HepG2 (cell line): ENCODE data around the gene SOX13. TPM values are rescaled to one million over a fixed set of nuclear protein-coding genes. Genes with fewer than 3 reads are reported as not detected.

Experiments used
- GMEB2 ChIP-seq: IDR thresholded peaks from 2 replicates; pipeline ENCODE4 v1.6.1; 2016; ENCODE audit warnings: missing biosample characterization, missing genetic modification reagents, low read depth
- MTF2 ChIP-seq: sonication (generic); formaldehyde crosslinking; IDR thresholded peaks from 2 replicates; pipeline ENCODE4 v1.5.0; 2020; ENCODE audit warnings: missing genetic modification reagents, borderline replicate concordance
- NAIF1 ChIP-seq: sonication (generic); formaldehyde crosslinking; IDR thresholded peaks from 2 replicates; pipeline ENCODE4 v1.5.0; 2020; ENCODE audit warnings: mild to moderate bottlenecking, missing genetic modification reagents, borderline replicate concordance
- NR2C2 ChIP-seq: sonication (generic); formaldehyde crosslinking; IDR thresholded peaks from 2 replicates; pipeline ENCODE4 v1.4.0; 2020; ENCODE audit warnings: missing genetic modification reagents, mild to moderate bottlenecking, moderate library complexity, borderline replicate concordance
- NR2F1 ChIP-seq, 2 experiments: fragments of 450-650 bp in 1 of 2; formaldehyde crosslinking in 1 of 2; IDR thresholded peaks; 2 replicates each; pipeline versions ENCODE4 v1.5.0 to v1.6.1; 2016 to 2020; ENCODE audit warnings: mild to moderate bottlenecking in 1 of 2, missing compliant biosample characterization in 1 of 2, missing genetic modification reagents in 1 of 2, moderate library complexity in 1 of 2
- RFXANK ChIP-seq: IDR thresholded peaks from 2 replicates; pipeline ENCODE4 v1.6.1; 2016
- SYNCRIP ChIP-seq: fragments of 200-400 bp; formaldehyde crosslinking; IDR thresholded peaks from 2 replicates; pipeline ENCODE4 v1.6.1; 2018; ENCODE audit warnings: mild to moderate bottlenecking, low read depth, low read length; ENCODE audit not compliant: insufficient read depth
- TCF7L2 ChIP-seq: IDR thresholded peaks from 2 replicates; pipeline ENCODE4 v1.6.1; 2011; ENCODE audit warnings: mild to moderate bottlenecking, low read depth, low read length, moderate library complexity
- ZBTB20 ChIP-seq: sonication (generic); formaldehyde crosslinking; IDR thresholded peaks from 2 replicates; pipeline ENCODE4 v1.8.1; 2023; ENCODE audit warnings: missing genetic modification reagents, low read depth, mild to moderate bottlenecking, borderline replicate concordance
- ZNF224 ChIP-seq: sonication (generic); formaldehyde crosslinking; IDR thresholded peaks from 2 replicates; pipeline ENCODE4 v1.5.0; 2020; ENCODE audit warnings: mild to moderate bottlenecking, missing genetic modification reagents
- ZNF235 ChIP-seq: sonication (generic); formaldehyde crosslinking; IDR thresholded peaks from 2 replicates; pipeline ENCODE4 v1.8.1; 2023; ENCODE audit warnings: mild to moderate bottlenecking, missing genetic modification reagents, borderline replicate concordance
- ZNF256 ChIP-seq: sonication (generic); formaldehyde crosslinking; conservative IDR thresholded peaks from 2 replicates; pipeline ENCODE4 v1.4.0; 2020; ENCODE audit warnings: missing genetic modification reagents
- ZNF432 ChIP-seq: sonication (generic); formaldehyde crosslinking; IDR thresholded peaks from 2 replicates; pipeline ENCODE4 v1.5.0; 2020; ENCODE audit warnings: missing genetic modification reagents, mild to moderate bottlenecking, borderline replicate concordance
- ZNF496 ChIP-seq: sonication (generic); formaldehyde crosslinking; IDR thresholded peaks from 2 replicates; pipeline ENCODE4 v1.8.1; 2023; ENCODE audit warnings: mild to moderate bottlenecking, moderate library complexity, missing genetic modification reagents; ENCODE audit not compliant: insufficient replicate concordance
- ZNF558 ChIP-seq: sonication (generic); formaldehyde crosslinking; IDR thresholded peaks from 2 replicates; pipeline ENCODE4 v1.9.0; 2022; ENCODE audit warnings: mild to moderate bottlenecking, missing genetic modification reagents, borderline replicate concordance
- ZNF740 ChIP-seq: sonication (generic); formaldehyde crosslinking; IDR thresholded peaks from 2 replicates; pipeline ENCODE4 v1.4.0; 2020; ENCODE audit warnings: missing genetic modification reagents
- polyA plus RNA-seq, 8 experiments: library from polyadenylated mRNA; depleted of rRNA in 3 of 8; stranded (reverse) in 7 of 8; unstranded in 1 of 8; fragments of >200 nt; fragmentation: Illumina TruSeq in 4 of 8; extraction: Trizol in 4 of 8; gene quantifications; 2 replicates each; pipeline versions ENCODE4 v1.2.1 to v1.2.3, GENCODE V29; 2011 to 2016; ENCODE audit warnings: low read depth in 4 of 8, missing spikeins in 1 of 8, mixed read lengths in 1 of 8; ENCODE audit not compliant: insufficient read depth in 1 of 8
- total RNA-seq, 5 experiments: library from RNA; depleted of rRNA; stranded (reverse); fragments of >200 nt; fragmentation: Illumina TruSeq; extraction: Trizol; gene quantifications; 2 replicates each; pipeline ENCODE4 v1.2.3, GENCODE V29; 2016; ENCODE audit warnings: low read depth in 1 of 5
- TF ChIP-seq, protein P1 (sequence below): sonication (generic); formaldehyde crosslinking; IDR thresholded peaks from 2 replicates; pipeline ENCODE4 v1.9.0; 2022; ENCODE audit warnings: low read depth, missing genetic modification reagents
- TF ChIP-seq, protein P2 (sequence below), 2 experiments: sonication (generic) in 1 of 2; formaldehyde crosslinking in 1 of 2; IDR thresholded peaks; 2 replicates each; pipeline versions ENCODE4 v1.4.0 to v1.6.1; 2016 to 2020; ENCODE audit warnings: borderline replicate concordance in 1 of 2, low read depth in 1 of 2, mild to moderate bottlenecking in 1 of 2, missing genetic modification reagents in 1 of 2

Gene SOX13
- total and polyA plus RNA-seq, 2 of the 13 experiments (the other 11 are each of a cell fraction or from before 2014, with no cell fraction given): 13.3 to 15.8 TPM

- TF ChIP-seq SYNCRIP: no peak
- TF ChIP-seq ZNF235 (CRISPR knock-in tag): no peak
- TF ChIP-seq ZNF432 (CRISPR knock-in tag): no peak
- TF ChIP-seq ZNF558 (CRISPR knock-in tag): no peak
- 0 out of 2 replicates have a peak, but pooled peaks have one; percentile 36 for TF ChIP-seq NAIF1 (CRISPR knock-in tag)
- no peak for TF ChIP-seq TCF7L2
- no peak for TF ChIP-seq ZNF740 (CRISPR knock-in tag)
- TF ChIP-seq NR2C2: no peak
- TF ChIP-seq RFXANK (CRISPR knock-in tag): no peak
- TF ChIP-seq, protein P1, sequence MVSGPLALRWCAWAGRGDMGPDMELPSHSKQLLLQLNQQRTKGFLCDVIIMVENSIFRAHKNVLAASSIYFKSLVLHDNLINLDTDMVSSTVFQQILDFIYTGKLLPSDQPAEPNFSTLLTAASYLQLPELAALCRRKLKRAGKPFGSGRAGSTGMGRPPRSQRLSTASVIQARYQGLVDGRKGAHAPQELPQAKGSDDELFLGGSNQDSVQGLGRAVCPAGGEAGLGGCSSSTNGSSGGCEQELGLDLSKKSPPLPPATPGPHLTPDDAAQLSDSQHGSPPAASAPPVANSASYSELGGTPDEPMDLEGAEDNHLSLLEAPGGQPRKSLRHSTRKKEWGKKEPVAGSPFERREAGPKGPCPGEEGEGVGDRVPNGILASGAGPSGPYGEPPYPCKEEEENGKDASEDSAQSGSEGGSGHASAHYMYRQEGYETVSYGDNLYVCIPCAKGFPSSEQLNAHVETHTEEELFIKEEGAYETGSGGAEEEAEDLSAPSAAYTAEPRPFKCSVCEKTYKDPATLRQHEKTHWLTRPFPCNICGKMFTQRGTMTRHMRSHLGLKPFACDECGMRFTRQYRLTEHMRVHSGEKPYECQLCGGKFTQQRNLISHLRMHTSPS (CRISPR knock-in tag): no peak
- TF ChIP-seq ZNF256 (CRISPR knock-in tag): no peak
- TF ChIP-seq ZBTB20: no peak
- 0 out of 4 replicates have a peak, but pooled peaks of 1 of the 2 experiments have one; percentile 25 for TF ChIP-seq NR2F1 (CRISPR knock-in tag; IDR thresholded peaks at IDR 0.05)
- TF ChIP-seq, protein P2, sequence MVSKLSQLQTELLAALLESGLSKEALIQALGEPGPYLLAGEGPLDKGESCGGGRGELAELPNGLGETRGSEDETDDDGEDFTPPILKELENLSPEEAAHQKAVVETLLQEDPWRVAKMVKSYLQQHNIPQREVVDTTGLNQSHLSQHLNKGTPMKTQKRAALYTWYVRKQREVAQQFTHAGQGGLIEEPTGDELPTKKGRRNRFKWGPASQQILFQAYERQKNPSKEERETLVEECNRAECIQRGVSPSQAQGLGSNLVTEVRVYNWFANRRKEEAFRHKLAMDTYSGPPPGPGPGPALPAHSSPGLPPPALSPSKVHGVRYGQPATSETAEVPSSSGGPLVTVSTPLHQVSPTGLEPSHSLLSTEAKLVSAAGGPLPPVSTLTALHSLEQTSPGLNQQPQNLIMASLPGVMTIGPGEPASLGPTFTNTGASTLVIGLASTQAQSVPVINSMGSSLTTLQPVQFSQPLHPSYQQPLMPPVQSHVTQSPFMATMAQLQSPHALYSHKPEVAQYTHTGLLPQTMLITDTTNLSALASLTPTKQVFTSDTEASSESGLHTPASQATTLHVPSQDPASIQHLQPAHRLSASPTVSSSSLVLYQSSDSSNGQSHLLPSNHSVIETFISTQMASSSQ (IDR thresholded peaks at IDR 0.05; ENCODE audit: low read depth): no peak
- TF ChIP-seq, protein P2 (CRISPR knock-in tag; IDR thresholded peaks at IDR 0.05; ENCODE audit: borderline replicate concordance): 0 out of 2 replicates have a peak, but pooled peaks have one; percentile 16
- TF ChIP-seq ZNF224 (CRISPR knock-in tag): no peak
- no peak for TF ChIP-seq MTF2
- TF ChIP-seq ZNF496 (CRISPR knock-in tag): no peak
- no peak for TF ChIP-seq GMEB2
Observed at GRCh38 chr1:204092632-204093420, 19.9 kb downstream of the SOX13 start (continued).
